Neural progenitor cell (in vitro differentiated cells): ENCODE data around the gene SSBP4. TPM values are rescaled to one million over a fixed set of nuclear protein-coding genes. Genes with fewer than 3 reads are reported as not detected.

Experiments used
- DNase-seq: peaks from one replicate; pipeline ENCODE4 v3.0.0-alpha.2; 2016; ENCODE audit warnings: low spot score
- H2AFZ ChIP-seq: fragments of 200-600 bp; sonication (generic); replicated peaks from 2 replicates; pipeline ENCODE4 v1.6.1; 2016; ENCODE audit warnings: antibody characterized with exemption
- H3F3A ChIP-seq: fragments of 200-600 bp; sonication (generic); 2 replicates; pipeline ENCODE4 v1.6.1; 2016; ENCODE audit warnings: antibody characterized with exemption, low read depth
- H3K27ac ChIP-seq: fragments of 200-600 bp; sonication (generic); 2 replicates; pipeline ENCODE4 v1.5.1; 2016; ENCODE audit warnings: mild to moderate bottlenecking
- H3K27me3 ChIP-seq: fragments of 200-600 bp; sonication (generic); 2 replicates; pipeline ENCODE4 v1.6.1; 2016; ENCODE audit warnings: mild to moderate bottlenecking, moderate library complexity
- H3K36me3 ChIP-seq: fragments of 200-600 bp; sonication (generic); 2 replicates; pipeline ENCODE4 v1.5.1; 2016
- H3K4me1 ChIP-seq: fragments of 200-600 bp; sonication (generic); 2 replicates; pipeline ENCODE4 v1.6.1; 2016; ENCODE audit warnings: mixed run types
- H3K4me2 ChIP-seq: fragments of 200-600 bp; sonication (generic); 2 replicates; pipeline ENCODE4 v1.6.1; 2016
- H3K4me3 ChIP-seq: fragments of 200-600 bp; sonication (generic); 2 replicates; pipeline ENCODE4 v1.5.1; 2016
- H3K79me2 ChIP-seq: fragments of 200-600 bp; sonication (generic); 2 replicates; pipeline ENCODE4 v1.6.1; 2016; ENCODE audit warnings: low read depth
- H3K9ac ChIP-seq: fragments of 200-600 bp; sonication (generic); 2 replicates; pipeline ENCODE4 v1.6.1; 2016
- H3K9me3 ChIP-seq: fragments of 200-600 bp; sonication (generic); 2 replicates; pipeline ENCODE4 v1.5.1; 2016; ENCODE audit warnings: low read depth
- H4K20me1 ChIP-seq: fragments of 200-600 bp; sonication (generic); 2 replicates; pipeline ENCODE4 v1.6.1; 2016; ENCODE audit warnings: low read depth
- H3K27ac Mint-ChIP-seq: 3 replicates; pipeline ENCODE4 v1.8.0; 2021; ENCODE audit warnings: mixed read lengths
- H3K27me3 Mint-ChIP-seq: 2 replicates; pipeline ENCODE4 v1.8.0; 2022; ENCODE audit warnings: low read depth, mild to moderate bottlenecking, inconsistent platforms, moderate library complexity, mixed read lengths; ENCODE audit not compliant: insufficient read depth
- H3K36me3 Mint-ChIP-seq: 3 replicates; pipeline ENCODE4 v1.8.0; 2021; ENCODE audit warnings: mixed read lengths
- H3K4me1 Mint-ChIP-seq: 3 replicates; pipeline ENCODE4 v1.8.0; 2021; ENCODE audit warnings: mixed read lengths
- H3K4me3 Mint-ChIP-seq: 3 replicates; pipeline ENCODE4 v1.8.0; 2021; ENCODE audit warnings: mild to moderate bottlenecking, moderate library complexity, mixed read lengths
- H3K9me3 Mint-ChIP-seq: 3 replicates; pipeline ENCODE4 v1.8.0; 2020; ENCODE audit warnings: mixed read lengths
- EZH2 ChIP-seq: fragments of 200-600 bp; sonication (generic); IDR thresholded peaks from 2 replicates; pipeline ENCODE4 v1.6.1; 2017; ENCODE audit warnings: antibody characterized with exemption, mild to moderate bottlenecking, moderate library complexity
- EZH2phosphoT487 ChIP-seq: fragments of 200-600 bp; sonication (generic); IDR thresholded peaks from 2 replicates; pipeline ENCODE4 v1.6.1; 2017; ENCODE audit warnings: antibody characterized with exemption
- total RNA-seq: library from RNA; depleted of rRNA; stranded (reverse); fragments of >200 nt; gene quantifications from 2 replicates; pipeline ENCODE4 v1.2.3, GENCODE V29; 2015; ENCODE audit warnings: low replicate concordance
- TF ChIP-seq, protein P1 (sequence below): fragments of 200-600 bp; sonication (generic); IDR thresholded peaks from 2 replicates; pipeline ENCODE4 v1.5.1; 2017; ENCODE audit warnings: antibody characterized with exemption, mild to moderate bottlenecking

The SSBP4 gene
- total RNA-seq, 1 donor from 2014 or later = 21.1 TPM

DNA sequence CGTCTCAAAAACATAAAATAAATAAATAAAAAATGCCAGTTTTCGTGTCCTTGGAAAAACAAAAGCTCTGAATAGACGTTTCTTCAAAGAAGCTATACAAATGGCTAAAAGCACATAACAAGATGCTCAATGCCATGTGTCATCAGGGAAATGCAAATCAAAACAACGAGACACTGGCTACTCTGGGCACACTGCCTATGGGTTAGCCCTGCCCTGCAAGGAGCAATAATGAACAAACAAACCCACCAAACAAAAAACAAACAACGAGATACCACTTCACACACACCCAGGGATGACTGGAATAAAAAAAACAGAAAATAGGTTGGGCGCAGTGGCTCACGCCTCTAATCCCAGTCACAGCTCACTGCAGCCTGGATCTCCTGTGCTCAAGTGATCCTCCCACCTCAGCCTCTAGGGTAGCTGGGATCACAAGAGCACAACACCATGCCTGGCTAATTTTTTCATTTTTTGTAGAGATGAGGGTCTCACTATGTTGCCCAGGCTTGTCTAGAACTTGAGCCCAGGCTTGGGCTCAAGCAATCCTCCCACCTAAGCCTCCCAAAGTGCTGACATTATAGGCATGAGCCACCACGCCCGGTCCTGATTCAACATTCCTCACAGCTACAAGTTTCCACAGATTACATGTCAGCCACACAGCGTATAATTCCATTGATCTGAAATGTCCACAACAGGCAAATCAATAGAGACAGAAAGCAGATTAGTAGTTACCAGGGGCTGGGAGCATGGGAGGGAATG is 34.2 kb downstream of the SSBP4 start:
- H3K27ac Mint-ChIP-seq = peak overlapping the region; percentile 6
- TF ChIP-seq EZH2phosphoT487 (no peak), EZH2 (no peak)
- TF ChIP-seq, protein P1, sequence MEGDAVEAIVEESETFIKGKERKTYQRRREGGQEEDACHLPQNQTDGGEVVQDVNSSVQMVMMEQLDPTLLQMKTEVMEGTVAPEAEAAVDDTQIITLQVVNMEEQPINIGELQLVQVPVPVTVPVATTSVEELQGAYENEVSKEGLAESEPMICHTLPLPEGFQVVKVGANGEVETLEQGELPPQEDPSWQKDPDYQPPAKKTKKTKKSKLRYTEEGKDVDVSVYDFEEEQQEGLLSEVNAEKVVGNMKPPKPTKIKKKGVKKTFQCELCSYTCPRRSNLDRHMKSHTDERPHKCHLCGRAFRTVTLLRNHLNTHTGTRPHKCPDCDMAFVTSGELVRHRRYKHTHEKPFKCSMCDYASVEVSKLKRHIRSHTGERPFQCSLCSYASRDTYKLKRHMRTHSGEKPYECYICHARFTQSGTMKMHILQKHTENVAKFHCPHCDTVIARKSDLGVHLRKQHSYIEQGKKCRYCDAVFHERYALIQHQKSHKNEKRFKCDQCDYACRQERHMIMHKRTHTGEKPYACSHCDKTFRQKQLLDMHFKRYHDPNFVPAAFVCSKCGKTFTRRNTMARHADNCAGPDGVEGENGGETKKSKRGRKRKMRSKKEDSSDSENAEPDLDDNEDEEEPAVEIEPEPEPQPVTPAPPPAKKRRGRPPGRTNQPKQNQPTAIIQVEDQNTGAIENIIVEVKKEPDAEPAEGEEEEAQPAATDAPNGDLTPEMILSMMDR = no peak
- peaks cover 9% of the 10 kb centered on the region for H4K20me1 ChIP-seq

DNA sequence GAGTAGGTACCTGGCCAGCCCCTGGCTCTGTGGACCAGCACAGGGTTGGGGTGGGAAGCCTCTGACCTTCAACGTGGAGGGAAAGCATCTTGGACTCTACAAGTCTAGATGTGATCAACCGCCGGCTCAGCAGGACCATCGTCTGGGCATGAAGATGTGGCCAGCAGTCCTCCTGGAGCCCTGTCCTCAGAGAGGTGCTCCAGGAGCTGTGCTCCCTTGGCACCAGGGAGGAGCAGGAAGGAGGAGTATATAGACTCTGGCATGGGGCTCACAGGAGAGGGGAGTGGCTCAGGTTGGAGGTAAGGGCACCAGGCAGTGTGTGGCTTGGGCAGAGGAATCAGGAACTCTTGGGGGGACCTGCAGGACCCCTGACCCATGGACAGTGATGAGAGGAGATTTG is 37.1 kb downstream of the SSBP4 start:
- peaks cover 6% of the 10 kb centered on the region for H3K36me3 Mint-ChIP-seq
- TF ChIP-seq EZH2phosphoT487 (no peak), EZH2 (no peak)
- TF ChIP-seq, protein P1 = no peak
- no peak overlapping the region for H3K27ac Mint-ChIP-seq
- Histone ChIP-seq H3K9ac (no peak overlapping the region), H3K79me2 (no peaks in the 10 kb centered on the region), H3K4me2 (no peak overlapping the region), H3K4me3 (no peak overlapping the region), H3F3A (no peaks in the 10 kb centered on the region), H4K20me1 (peaks cover 2% of the 10 kb centered on the region), H3K36me3 (no peaks in the 10 kb centered on the region), H3K4me1 (no peaks in the 10 kb centered on the region), H3K27me3 (no peaks in the 10 kb centered on the region), H2AFZ (no peak overlapping the region), H3K9me3 (no peaks in the 10 kb centered on the region), H3K27ac (no peak overlapping the region)
- DNase-seq = no peak
- peaks cover 5% of the 10 kb centered on the region for H3K4me1 Mint-ChIP-seq
- H3K27me3 Mint-ChIP-seq = peaks cover 4% of the 10 kb centered on the region
- no peak overlapping the region for H3K4me3 Mint-ChIP-seq
- no peaks in the 10 kb centered on the region for H3K9me3 Mint-ChIP-seq

More for the DNA sequence above, 34.2 kb downstream of the SSBP4 start:
- Mint-ChIP-seq H3K36me3 (peaks cover 8% of the 10 kb centered on the region), H3K9me3 (no peaks in the 10 kb centered on the region), H3K4me1 (peaks cover 7% of the 10 kb centered on the region), H3K4me3 (no peak overlapping the region), H3K27me3 (peaks cover 6% of the 10 kb centered on the region)
- Histone ChIP-seq H3K36me3 (no peaks in the 10 kb centered on the region), H3K27ac (no peak overlapping the region), H3K9ac (no peak overlapping the region), H3K4me2 (no peak overlapping the region), H3F3A (no peaks in the 10 kb centered on the region), H3K9me3 (no peaks in the 10 kb centered on the region), H2AFZ (no peak overlapping the region), H3K79me2 (no peaks in the 10 kb centered on the region), H3K4me1 (no peaks in the 10 kb centered on the region), H3K27me3 (no peaks in the 10 kb centered on the region), H3K4me3 (no peak overlapping the region)
- DNase-seq = no peak

DNA sequence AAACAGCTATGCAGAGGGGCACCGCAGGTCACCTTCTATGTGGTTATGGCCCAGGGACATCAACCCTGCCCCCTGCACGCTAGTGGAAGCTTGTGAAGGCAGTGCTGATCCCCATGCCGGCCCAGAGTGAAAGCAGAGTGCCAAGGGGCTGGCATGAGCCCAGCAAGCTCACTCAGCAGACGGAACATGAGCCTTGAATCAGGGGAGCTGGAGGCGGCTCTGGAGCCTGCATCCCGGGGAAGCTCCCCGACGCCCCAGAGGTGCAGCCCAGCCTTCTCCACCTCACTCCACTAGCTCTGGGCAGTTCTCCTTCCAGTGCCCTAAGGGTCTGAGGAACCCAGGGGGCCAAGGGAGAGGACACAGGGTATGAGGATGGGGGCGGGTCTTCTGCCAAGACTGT is 37.8 kb downstream of the SSBP4 start:
- H3K9ac ChIP-seq = no peak overlapping the region
- Mint-ChIP-seq H3K9me3 (no peaks in the 10 kb centered on the region), H3K4me1 (peaks cover 8% of the 10 kb centered on the region), H3K36me3 (peaks cover 6% of the 10 kb centered on the region), H3K4me3 (no peak overlapping the region), H3K27ac (no peak overlapping the region), H3K27me3 (peaks cover 4% of the 10 kb centered on the region)
- no peaks in the 10 kb centered on the region for H3K79me2 ChIP-seq
- H2AFZ ChIP-seq = no peak overlapping the region
- DNase-seq = no peak
- H3K4me3 ChIP-seq = no peak overlapping the region
- H3K27me3 ChIP-seq = no peaks in the 10 kb centered on the region
- no peak overlapping the region for H3K27ac ChIP-seq
- H3K36me3 ChIP-seq = no peaks in the 10 kb centered on the region
- no peaks in the 10 kb centered on the region for H3K9me3 ChIP-seq
- no peaks in the 10 kb centered on the region for H3K4me1 ChIP-seq
- H4K20me1 ChIP-seq = peaks cover 3% of the 10 kb centered on the region
- no peak for TF ChIP-seq EZH2
- TF ChIP-seq, protein P1 = no peak
- TF ChIP-seq EZH2phosphoT487 = no peak
- H3F3A ChIP-seq = no peaks in the 10 kb centered on the region
- no peak overlapping the region for H3K4me2 ChIP-seq
